Neural crest cell (in vitro differentiated cells): ENCODE results near the gene ANO3. TPM values are rescaled to one million over a fixed set of nuclear protein-coding genes. Genes with fewer than 3 reads are reported as not detected.

Experiments
- DNase-seq: peaks from one replicate; pipeline ENCODE4 v3.0.0; 2021; ENCODE audit warnings: low read depth, mixed read lengths, low spot score
- H3K27ac Mint-ChIP-seq: one replicate; pipeline ENCODE4 v1.8.0; 2021; ENCODE audit warnings: mild to moderate bottlenecking, mixed read lengths; ENCODE audit not compliant: unreplicated experiment
- H3K27me3 Mint-ChIP-seq: 2 replicates; pipeline ENCODE4 v1.8.0; 2021; ENCODE audit warnings: low read depth, mild to moderate bottlenecking, mixed read lengths
- H3K36me3 Mint-ChIP-seq: 2 replicates; pipeline ENCODE4 v1.8.0; 2021; ENCODE audit warnings: low read depth, mild to moderate bottlenecking, mixed read lengths
- H3K4me1 Mint-ChIP-seq: 2 replicates; pipeline ENCODE4 v1.8.0; 2021; ENCODE audit warnings: mixed read lengths
- H3K4me3 Mint-ChIP-seq: one replicate; pipeline ENCODE4 v1.8.0; 2021; ENCODE audit warnings: mild to moderate bottlenecking, mixed read lengths
- H3K9me3 Mint-ChIP-seq: 2 replicates; pipeline ENCODE4 v1.8.0; 2021; ENCODE audit warnings: mixed read lengths
- CTCF ChIP-seq: fragments of 200-600 bp; sonication (generic); conservative IDR thresholded peaks from 2 replicates; pipeline ENCODE4 v1.5.0; 2021; ENCODE audit warnings: antibody characterized with exemption, mild to moderate bottlenecking
- total RNA-seq: library from RNA; stranded (reverse); gene quantifications from 2 replicates; pipeline ENCODE4 v1.2.1, GENCODE V29; 2021

ANO3 gene
- total RNA-seq, 1 donor from 2014 or later: 0.33 TPM

DNA sequence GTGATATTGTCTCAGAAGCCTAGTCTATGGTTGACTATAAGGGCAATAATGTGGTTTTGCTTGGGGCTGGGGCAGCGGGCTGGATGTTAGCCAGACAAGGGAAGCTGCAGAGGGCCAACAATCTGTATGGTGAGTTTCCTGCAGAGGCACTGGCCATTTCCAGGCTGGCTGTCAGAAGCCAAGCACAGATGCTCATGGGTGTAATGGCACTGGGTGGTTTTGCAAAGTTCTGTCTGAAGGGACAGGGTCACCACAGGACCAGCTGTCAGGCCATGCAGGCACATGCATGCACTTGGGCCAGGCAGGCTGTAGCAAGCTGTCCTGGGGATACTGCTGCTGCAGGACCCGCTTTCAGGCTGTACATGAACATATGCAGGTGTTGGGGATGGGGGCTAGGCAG lies 281.8 kb downstream of the ANO3 start:
- Mint-ChIP-seq H3K36me3 (no peaks in the 10 kb centered on the region), H3K9me3 (no peaks in the 10 kb centered on the region), H3K4me1 (peaks cover 7% of the 10 kb centered on the region), H3K27me3 (no peaks in the 10 kb centered on the region), H3K27ac (no peak overlapping the region), H3K4me3 (no peak overlapping the region)
- no peak for DNase-seq
- TF ChIP-seq CTCF: no peak

- Mint-ChIP-seq H3K9me3 (no peaks in the 10 kb centered on the region), H3K36me3 (no peaks in the 10 kb centered on the region), H3K4me3 (no peak overlapping the region), H3K4me1 (peaks cover 8% of the 10 kb centered on the region), H3K27me3 (no peaks in the 10 kb centered on the region), H3K27ac (no peak overlapping the region)
- TF ChIP-seq CTCF: no peak
- no peak for DNase-seq
These were observed 286.5 kb downstream of the ANO3 start for GRCh38 chr11:26618441-26618840.

DNA sequence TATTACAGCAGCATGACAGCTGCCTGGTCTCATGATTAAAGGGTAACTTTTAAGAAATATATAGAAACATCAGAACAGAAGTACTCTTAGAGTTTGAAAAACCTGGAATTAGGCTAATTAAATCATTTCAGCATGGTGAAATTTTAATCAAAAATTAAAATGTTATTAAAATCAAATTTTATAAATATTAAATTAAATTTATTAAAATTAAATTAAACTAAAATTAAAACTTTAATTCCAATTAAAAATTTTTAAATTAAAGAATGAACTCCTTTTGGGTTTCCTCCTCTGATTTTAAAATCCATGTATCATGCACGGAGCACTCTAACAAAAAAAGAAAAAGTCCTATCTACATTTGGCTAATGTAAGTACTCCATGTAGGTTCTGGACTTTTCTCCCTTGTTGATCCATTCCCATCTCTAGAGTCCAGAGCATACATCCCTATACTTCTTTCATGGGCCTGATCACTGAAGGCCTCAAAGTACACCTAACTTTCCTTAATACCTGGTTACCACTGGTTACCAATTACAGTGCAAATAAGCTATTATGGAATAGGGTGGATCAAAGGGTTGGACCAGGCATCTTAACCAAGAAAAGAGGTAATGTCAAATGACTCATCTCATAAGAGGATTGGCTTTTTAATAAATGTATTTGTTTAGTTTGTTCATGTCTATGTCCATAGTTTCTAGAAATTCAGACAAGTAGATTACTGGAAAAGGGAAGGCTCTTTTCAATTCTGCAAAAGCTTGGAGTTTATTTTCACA lies 288.5 kb downstream of the ANO3 start:
- DNase-seq: no peak
- H3K4me1 Mint-ChIP-seq: peaks cover 8% of the 10 kb centered on the region
- H3K36me3 Mint-ChIP-seq: no peaks in the 10 kb centered on the region
- no peak overlapping the region for H3K4me3 Mint-ChIP-seq
- no peak for TF ChIP-seq CTCF
- no peaks in the 10 kb centered on the region for H3K27me3 Mint-ChIP-seq
- H3K9me3 Mint-ChIP-seq: no peaks in the 10 kb centered on the region
- no peak overlapping the region for H3K27ac Mint-ChIP-seq

- Mint-ChIP-seq H3K4me1 (peaks cover 8% of the 10 kb centered on the region), H3K4me3 (no peak overlapping the region), H3K27ac (no peak overlapping the region), H3K27me3 (no peaks in the 10 kb centered on the region), H3K9me3 (no peaks in the 10 kb centered on the region), H3K36me3 (no peaks in the 10 kb centered on the region)
- no peak for TF ChIP-seq CTCF
- no peak for DNase-seq
These were observed 289.2 kb downstream of the ANO3 start for GRCh38 chr11:26621132-26621531.

GRCh38 chr11:26622181-26622580 lies 290.3 kb downstream of the ANO3 start:
- no peaks in the 10 kb centered on the region for H3K36me3 Mint-ChIP-seq
- no peak for TF ChIP-seq CTCF
- no peak overlapping the region for H3K27ac Mint-ChIP-seq
- peaks cover 8% of the 10 kb centered on the region for H3K4me1 Mint-ChIP-seq
- no peak for DNase-seq
- no peak overlapping the region for H3K4me3 Mint-ChIP-seq
- H3K27me3 Mint-ChIP-seq: no peaks in the 10 kb centered on the region
- H3K9me3 Mint-ChIP-seq: no peaks in the 10 kb centered on the region
